ENCODE measurements around the gene PGBD1. TPM values are rescaled to one million over a fixed set of nuclear protein-coding genes. Genes with fewer than 3 reads are reported as not detected.

PGBD1 gene
- total RNA-seq, 1 experiment from 2014 or later, result 11.6 TPM

GRCh38 chr6:28239636-28240035 is 41.7 kb upstream of the PGBD1 start:
- H3K36me3 ChIP-seq (ENCODE audit: insufficient read depth, low read length, poor library complexity, severe bottlenecking), result peaks cover under 1% of the 10 kb centered on the region
- no peak for TF ChIP-seq EZH2 (IDR thresholded peaks at IDR 0.05; ENCODE audit: borderline replicate concordance, low read depth, low read length, poor library complexity, severe bottlenecking)
- TF ChIP-seq CTCF (conservative IDR thresholded peaks at IDR 0.05; ENCODE audit: low read depth, low read length), result no peak
- CTCF ChIA-PET, result no interaction called here
- H3K4me3 ChIP-seq (ENCODE audit: low read depth, low read length, poor library complexity, severe bottlenecking), result no peak overlapping the region
- POLR2A ChIA-PET (ENCODE audit: low non-redundant PET), result no interaction called here
- no peaks in the 10 kb centered on the region for H3K9me3 ChIP-seq (ENCODE audit: low read depth, low read length, poor library complexity, severe bottlenecking)
- no peaks in the 10 kb centered on the region for H3K27me3 ChIP-seq (replicated peaks; ENCODE audit: insufficient read depth, low read depth, low read length, poor library complexity)
- BruUV-seq (replicated peaks), result no TSS peak
- no peak for DNase-seq (ENCODE audit: low spot score)
- intact Hi-C loops (cut with micrococcal nuclease; ENCODE audit: unreplicated experiment), result no loop called here
- no peak overlapping the region for H3K27ac ChIP-seq (ENCODE audit: low read depth, low read length, poor library complexity, severe bottlenecking)
- no peaks in the 10 kb centered on the region for H3K4me1 ChIP-seq (ENCODE audit: insufficient read depth, low read length, poor library complexity, severe bottlenecking)

GRCh38 chr6:28240471-28240870 is 40.9 kb upstream of the PGBD1 start:
- DNase-seq (ENCODE audit: low spot score), result no peak
- intact Hi-C loops (cut with micrococcal nuclease; ENCODE audit: unreplicated experiment), result no loop called here
- Histone ChIP-seq H3K9me3 (ENCODE audit: low read depth, low read length, poor library complexity, severe bottlenecking) (no peaks in the 10 kb centered on the region), H3K4me1 (ENCODE audit: insufficient read depth, low read length, poor library complexity, severe bottlenecking) (no peaks in the 10 kb centered on the region), H3K36me3 (ENCODE audit: insufficient read depth, low read length, poor library complexity, severe bottlenecking) (peaks cover 8% of the 10 kb centered on the region), H3K27me3 (replicated peaks; ENCODE audit: insufficient read depth, low read depth, low read length, poor library complexity) (no peaks in the 10 kb centered on the region), H3K4me3 (ENCODE audit: low read depth, low read length, poor library complexity, severe bottlenecking) (no peak overlapping the region), H3K27ac (ENCODE audit: low read depth, low read length, poor library complexity, severe bottlenecking) (no peak overlapping the region)
- CTCF ChIA-PET, result no interaction called here
- no TSS peak for BruUV-seq (replicated peaks)
- TF ChIP-seq CTCF (conservative IDR thresholded peaks at IDR 0.05; ENCODE audit: low read depth, low read length), result no peak
- TF ChIP-seq EZH2 (IDR thresholded peaks at IDR 0.05; ENCODE audit: borderline replicate concordance, low read depth, low read length, poor library complexity, severe bottlenecking), result no peak
- POLR2A ChIA-PET (ENCODE audit: low non-redundant PET), result no interaction called here

- Histone ChIP-seq H3K27ac (ENCODE audit: low read depth, low read length, poor library complexity, severe bottlenecking) (no peak overlapping the region), H3K27me3 (replicated peaks; ENCODE audit: insufficient read depth, low read depth, low read length, poor library complexity) (no peaks in the 10 kb centered on the region), H3K36me3 (ENCODE audit: insufficient read depth, low read length, poor library complexity, severe bottlenecking) (peaks cover 15% of the 10 kb centered on the region), H3K9me3 (ENCODE audit: low read depth, low read length, poor library complexity, severe bottlenecking) (no peaks in the 10 kb centered on the region), H3K4me1 (ENCODE audit: insufficient read depth, low read length, poor library complexity, severe bottlenecking) (no peaks in the 10 kb centered on the region), H3K4me3 (ENCODE audit: low read depth, low read length, poor library complexity, severe bottlenecking) (no peak overlapping the region)
- DNase-seq (ENCODE audit: low spot score), result no peak
- BruUV-seq (replicated peaks), result no TSS peak
- POLR2A ChIA-PET (ENCODE audit: low non-redundant PET), result no interaction called here
- CTCF ChIA-PET, result no interaction called here
- intact Hi-C loops (cut with micrococcal nuclease; ENCODE audit: unreplicated experiment), result no loop called here
- TF ChIP-seq EZH2 (IDR thresholded peaks at IDR 0.05; ENCODE audit: borderline replicate concordance, low read depth, low read length, poor library complexity, severe bottlenecking) (no peak), CTCF (conservative IDR thresholded peaks at IDR 0.05; ENCODE audit: low read depth, low read length) (no peak)
These were observed 37.4 kb upstream of the PGBD1 start for GRCh38 chr6:28243946-28244345.

Data from A673 (cell line).